ENCODE measurements around the gene CARS2.

- TF ChIP-seq CTCF (IDR thresholded peaks at IDR 0.05) (no peak), ZFX (IDR thresholded peaks at IDR 0.05; ENCODE audit: borderline replicate concordance) (no peak)
These were observed 64.6 kb downstream of the CARS2 start for GRCh38 chr13:110641055-110642015.

All from 22Rv1 (cell line).